Measurements from ENCODE around the gene TSPAN9. TPM values are rescaled to one million over a fixed set of nuclear protein-coding genes. Genes with fewer than 3 reads are reported as not detected.

Gene TSPAN9
- polyA plus RNA-seq, 2 of the 4 experiments (the other 2 are of a cell fraction): 12.4 to 16.1 TPM

- TF ChIP-seq E2F6 (IDR thresholded peaks at IDR 0.05; ENCODE audit: borderline replicate concordance, low read depth) (no peak), HOXA7 (CRISPR knock-in tag; IDR thresholded peaks at IDR 0.05) (no peak), TFCP2L1 (CRISPR knock-in tag; IDR thresholded peaks at IDR 0.05) (no peak), SMC3 (IDR thresholded peaks at IDR 0.05) (peak; percentile 75), ATOH8 (CRISPR knock-in tag; IDR thresholded peaks at IDR 0.05; ENCODE audit: low read depth) (0 out of 2 replicates have a peak, but pooled peaks have one; percentile 11), HOXB5 (CRISPR knock-in tag; IDR thresholded peaks at IDR 0.05) (no peak), NPAS2 (CRISPR knock-in tag; IDR thresholded peaks at IDR 0.05; ENCODE audit: borderline replicate concordance) (no peak)
Measured at GRCh38 chr12:3299929-3300832, 223.0 kb downstream of the TSPAN9 start (continued).

DNA sequence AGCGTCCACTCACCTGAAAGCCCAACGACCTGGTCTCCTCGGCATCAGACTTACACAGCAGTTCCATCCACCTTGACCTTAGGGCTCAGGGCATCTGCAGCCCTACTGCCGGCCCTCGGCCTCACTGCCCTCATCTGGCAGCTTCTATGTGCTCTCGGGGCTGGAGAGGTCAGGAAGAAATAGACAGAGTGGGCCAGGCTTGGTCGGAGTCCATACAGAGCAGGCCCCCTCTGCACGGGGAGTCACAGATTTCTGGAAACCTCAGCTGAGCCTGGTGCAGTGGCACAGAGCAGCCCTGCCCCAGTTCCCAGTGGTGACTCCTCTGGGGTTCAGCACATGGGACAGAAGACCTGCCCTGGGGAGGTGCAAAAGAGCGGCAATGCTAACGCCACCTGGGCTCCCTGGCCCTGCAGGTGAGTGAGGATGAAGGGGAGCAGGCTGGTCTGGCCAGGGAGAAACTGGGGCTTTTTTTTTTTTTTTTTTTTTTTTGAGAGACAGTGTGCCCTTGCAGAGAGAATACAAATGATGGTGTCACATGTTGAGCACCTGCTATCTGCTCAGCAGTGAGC lies 223.7 kb downstream of the TSPAN9 start:
- CTCF ChIA-PET: interaction anchor here (0.6 to 9.4 kb wide), 98 partner anchors 12 to 1744 kb away, joined by 3 to 247 read pairs (median 5); partner anchors contain the start of gene CRACR2A
- no peak for TF ChIP-seq HOXB13 (CRISPR knock-in tag; IDR thresholded peaks at IDR 0.05; ENCODE audit: low read depth)
- no peak for TF ChIP-seq HEYL (CRISPR knock-in tag; IDR thresholded peaks at IDR 0.05)
- TF ChIP-seq NFE2L2 (conservative IDR thresholded peaks at IDR 0.05; ENCODE audit: low read length): no peak
- ATAC-seq: peak; percentile 11 to 15; a peak in 5 of 6 replicates

GRCh38 chr12:3302401-3303041 lies 225.3 kb downstream of the TSPAN9 start:
- ChIA-PET POLR2A (no interaction called here), CTCF (interaction anchor here (0.9 to 9.4 kb wide), 8 partner anchors 10 to 506 kb away, joined by 7 to 247 read pairs (median 69); no protein-coding TSS in a partner anchor)
- ATAC-seq: no peak
- 53% methylated on average over 16 of the region's 16 CpGs for WGBS (ENCODE audit: missing lambda C conversion rate)
- Histone ChIP-seq H3K4me1 (peaks cover 11% of the 10 kb centered on the region; the same call in 2 of the 3 replicates), H3K27ac (no peak overlapping the region), H3K4me2 (no peak overlapping the region), H3K9me3 (no peaks in the 10 kb centered on the region), H3K4me3 (no peak overlapping the region)
- no peak for TF ChIP-seq MYC (IDR thresholded peaks at IDR 0.05; ENCODE audit: borderline replicate concordance, low read length)
- TF ChIP-seq RAD21 (conservative IDR thresholded peaks at IDR 0.05 in 1 of 2, IDR thresholded peaks at IDR 0.05 in 1 of 2): no peak
- no peak for TF ChIP-seq FOSL2 (IDR thresholded peaks at IDR 0.05)
- no peak for TF ChIP-seq FOSL2 (CRISPR knock-in tag; IDR thresholded peaks at IDR 0.05)
- TF ChIP-seq POLR2AphosphoS2 (conservative IDR thresholded peaks at IDR 0.05; ENCODE audit: low read length): no peak
- TF ChIP-seq HDAC2 (IDR thresholded peaks at IDR 0.05): no peak
- TF ChIP-seq FOSB (CRISPR knock-in tag; IDR thresholded peaks at IDR 0.05): no peak
- no peak for TF ChIP-seq HEYL (CRISPR knock-in tag; IDR thresholded peaks at IDR 0.05)
- no peak for TF ChIP-seq FOXS1 (CRISPR knock-in tag; IDR thresholded peaks at IDR 0.05)
- TF ChIP-seq, protein P1, sequence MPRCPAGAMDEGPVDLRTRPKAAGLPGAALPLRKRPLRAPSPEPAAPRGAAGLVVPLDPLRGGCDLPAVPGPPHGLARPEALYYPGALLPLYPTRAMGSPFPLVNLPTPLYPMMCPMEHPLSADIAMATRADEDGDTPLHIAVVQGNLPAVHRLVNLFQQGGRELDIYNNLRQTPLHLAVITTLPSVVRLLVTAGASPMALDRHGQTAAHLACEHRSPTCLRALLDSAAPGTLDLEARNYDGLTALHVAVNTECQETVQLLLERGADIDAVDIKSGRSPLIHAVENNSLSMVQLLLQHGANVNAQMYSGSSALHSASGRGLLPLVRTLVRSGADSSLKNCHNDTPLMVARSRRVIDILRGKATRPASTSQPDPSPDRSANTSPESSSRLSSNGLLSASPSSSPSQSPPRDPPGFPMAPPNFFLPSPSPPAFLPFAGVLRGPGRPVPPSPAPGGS (IDR thresholded peaks at IDR 0.05): no peak
- no peak for TF ChIP-seq CEBPB (IDR thresholded peaks at IDR 0.05)
- no peak for TF ChIP-seq RARB (CRISPR knock-in tag; IDR thresholded peaks at IDR 0.05)
- no peak for TF ChIP-seq PHF8 (IDR thresholded peaks at IDR 0.05; ENCODE audit: borderline replicate concordance, low read depth)
- TF ChIP-seq ZFP36 (IDR thresholded peaks at IDR 0.05; ENCODE audit: borderline replicate concordance, partially characterized antibody): no peak
- no peak for TF ChIP-seq CBX8 (IDR thresholded peaks at IDR 0.05)
- TF ChIP-seq NR3C1 (IDR thresholded peaks at IDR 0.05): no peak
- no peak for DNase-seq (ENCODE audit: low read depth in 1 of 2, low spot score in 1 of 2)
- FAIRE-seq: no peak

More for the DNA sequence above, 223.7 kb downstream of the TSPAN9 start:
- no peaks in the 10 kb centered on the region for H3K9me3 ChIP-seq
- POLR2A ChIA-PET: interaction anchor here (0.6 to 1.2 kb wide), 2 partner anchors 12 to 477 kb away, joined by 3 to 11 read pairs; no protein-coding TSS in a partner anchor
- no peak overlapping the region; a peak in 2 of 6 replicates for H3K27ac ChIP-seq
- FAIRE-seq: no peak
- WGBS (ENCODE audit: missing lambda C conversion rate): 31% methylated on average over 10 of the region's 10 CpGs
- DNase-seq (ENCODE audit: low read depth in 1 of 2, low spot score in 1 of 2): no peak
- H3K4me2 ChIP-seq: peak overlapping the region; percentile 72
- no peak overlapping the region for H3K4me3 ChIP-seq
- peaks cover 11% of the 10 kb centered on the region; the same call in 2 of the 3 replicates for H3K4me1 ChIP-seq
